C4-2B (cell line): ENCODE measurements around the gene SUMF1.

ENCODE experiments used
- ZFX ChIP-seq: fragments of 450-650 bp; IDR thresholded peaks from 2 replicates; pipeline ENCODE4 v1.6.1; 2017
- TF ChIP-seq, protein P1 (sequence below): fragments of 450-650 bp; conservative IDR thresholded peaks from 2 replicates; pipeline ENCODE4 v1.5.1; 2017; ENCODE audit warnings: mild to moderate bottlenecking

- TF ChIP-seq, protein P1, sequence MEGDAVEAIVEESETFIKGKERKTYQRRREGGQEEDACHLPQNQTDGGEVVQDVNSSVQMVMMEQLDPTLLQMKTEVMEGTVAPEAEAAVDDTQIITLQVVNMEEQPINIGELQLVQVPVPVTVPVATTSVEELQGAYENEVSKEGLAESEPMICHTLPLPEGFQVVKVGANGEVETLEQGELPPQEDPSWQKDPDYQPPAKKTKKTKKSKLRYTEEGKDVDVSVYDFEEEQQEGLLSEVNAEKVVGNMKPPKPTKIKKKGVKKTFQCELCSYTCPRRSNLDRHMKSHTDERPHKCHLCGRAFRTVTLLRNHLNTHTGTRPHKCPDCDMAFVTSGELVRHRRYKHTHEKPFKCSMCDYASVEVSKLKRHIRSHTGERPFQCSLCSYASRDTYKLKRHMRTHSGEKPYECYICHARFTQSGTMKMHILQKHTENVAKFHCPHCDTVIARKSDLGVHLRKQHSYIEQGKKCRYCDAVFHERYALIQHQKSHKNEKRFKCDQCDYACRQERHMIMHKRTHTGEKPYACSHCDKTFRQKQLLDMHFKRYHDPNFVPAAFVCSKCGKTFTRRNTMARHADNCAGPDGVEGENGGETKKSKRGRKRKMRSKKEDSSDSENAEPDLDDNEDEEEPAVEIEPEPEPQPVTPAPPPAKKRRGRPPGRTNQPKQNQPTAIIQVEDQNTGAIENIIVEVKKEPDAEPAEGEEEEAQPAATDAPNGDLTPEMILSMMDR = no peak
- no peak for TF ChIP-seq ZFX
Observed at GRCh38 chr3:4338751-4339150, 128.3 kb downstream of the SUMF1 start.
